SKM-1 treated with dmso at 0.1 percent for 144 hours (cell line): Measurements from ENCODE around the gene RXRA.

Source experiments
- DNase-seq: peaks from one replicate; lab custom pipeline; 2025; ENCODE audit not compliant: unreplicated experiment; lab: John Stamatoyannopoulos, UW

Gene RXRA

DNA sequence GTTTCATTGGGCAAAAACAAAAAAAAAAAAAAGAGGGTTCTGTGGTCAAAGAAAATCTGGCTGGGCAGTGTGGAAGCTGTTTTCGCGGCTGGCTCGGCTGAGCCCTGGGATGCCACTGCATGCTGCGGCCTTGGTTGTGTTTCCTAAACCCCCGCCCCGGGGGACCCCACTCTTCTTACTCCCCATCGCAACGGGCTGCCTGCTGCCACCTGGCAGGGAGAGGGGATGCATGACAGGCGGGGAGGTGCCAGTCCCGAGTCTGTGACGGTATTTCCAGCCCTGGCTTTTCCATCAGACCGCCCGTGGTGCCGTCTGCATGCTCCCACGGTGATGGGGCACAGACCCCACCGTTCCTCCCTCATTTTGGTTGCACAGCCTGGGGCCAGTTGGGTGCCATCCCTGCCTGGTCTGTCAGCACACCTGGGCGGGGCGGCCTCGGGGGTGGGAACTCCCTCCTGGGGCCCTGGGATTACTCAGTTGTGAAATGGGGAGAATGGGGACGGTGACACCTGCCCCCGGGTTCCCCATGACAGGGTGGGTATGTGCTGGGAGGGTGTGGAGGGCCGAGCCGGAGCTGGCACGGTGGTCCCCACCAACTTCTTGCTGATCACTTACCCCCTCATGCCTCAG, 101.0 kb downstream of the RXRA start:
- no peak for DNase-seq

DNA sequence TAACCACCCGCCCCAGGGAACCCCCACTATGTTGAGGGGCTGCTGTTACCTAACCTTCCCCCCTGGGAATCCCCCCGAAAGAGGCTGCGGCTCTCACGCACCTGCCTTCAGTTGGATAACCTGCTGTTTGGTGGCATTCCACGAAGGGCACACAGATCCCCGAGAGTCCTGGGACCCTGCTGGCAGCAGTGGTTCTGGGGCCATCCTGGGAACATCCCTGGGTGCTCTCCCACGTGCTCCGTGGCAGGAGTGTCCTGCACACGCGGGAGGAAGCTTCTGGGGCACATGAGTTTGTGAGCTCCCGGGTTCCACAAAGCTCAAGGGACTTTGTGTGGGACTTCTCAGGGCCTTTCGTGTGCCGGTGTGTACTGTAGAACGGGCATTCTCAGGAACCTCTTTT, 102.3 kb downstream of the RXRA start:
- no peak for DNase-seq

DNA sequence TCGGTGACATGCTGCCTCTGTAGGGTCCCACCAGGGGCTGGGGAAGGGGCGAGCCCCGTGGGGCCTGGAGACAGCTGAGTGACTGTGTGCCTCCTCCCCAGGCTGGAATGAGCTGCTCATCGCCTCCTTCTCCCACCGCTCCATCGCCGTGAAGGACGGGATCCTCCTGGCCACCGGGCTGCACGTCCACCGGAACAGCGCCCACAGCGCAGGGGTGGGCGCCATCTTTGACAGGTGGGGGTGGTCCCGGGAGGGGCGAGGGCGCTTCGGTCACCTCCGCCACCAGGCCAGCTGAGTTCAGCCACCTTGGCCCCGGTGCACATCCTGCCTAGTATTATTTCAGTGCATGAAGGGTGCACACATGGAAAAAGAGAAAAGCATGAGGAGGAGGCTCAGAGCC, 102.8 kb downstream of the RXRA start:
- no peak for DNase-seq

DNA sequence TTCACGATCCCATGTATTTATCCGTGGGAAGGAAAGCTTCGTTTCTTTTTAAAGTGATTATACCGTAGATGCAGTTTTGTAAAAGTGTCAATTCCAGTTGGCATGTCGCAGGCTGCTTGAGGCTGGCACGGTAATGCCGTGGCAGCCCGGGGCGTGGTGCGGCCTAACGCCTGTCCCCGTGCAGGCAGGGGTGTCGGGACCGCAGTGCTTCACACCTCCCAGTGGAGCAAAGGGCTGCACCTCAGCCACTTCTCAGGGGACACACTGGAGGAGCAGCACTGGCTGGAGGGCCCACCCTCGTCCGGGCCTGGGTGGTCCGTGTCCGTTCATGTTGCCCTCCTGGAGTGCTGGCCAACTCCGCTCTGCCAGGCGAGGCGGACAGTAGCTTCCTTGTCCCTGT, 103.2 kb downstream of the RXRA start:
- no peak for DNase-seq

DNA sequence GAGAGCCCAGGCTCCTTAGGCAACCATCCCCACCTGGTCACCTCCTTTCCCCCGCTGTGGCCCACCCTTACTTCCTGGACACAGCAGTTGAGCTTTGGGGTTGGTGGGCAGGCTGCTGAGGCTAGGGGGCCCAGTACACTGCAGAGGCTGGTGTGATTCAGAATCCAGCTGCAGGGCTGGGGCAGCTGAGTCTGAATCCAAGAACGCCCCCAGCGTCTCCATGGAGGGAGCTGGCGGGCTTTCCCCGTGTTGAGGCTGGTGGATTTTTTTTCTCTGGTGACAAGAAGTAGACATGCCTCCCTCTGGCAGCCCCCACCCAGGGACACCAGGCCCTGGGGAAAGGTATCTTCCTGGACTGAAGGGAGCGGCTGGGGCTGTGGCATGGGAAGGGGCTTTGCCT, 104.8 kb downstream of the RXRA start:
- DNase-seq, result no peak

DNA sequence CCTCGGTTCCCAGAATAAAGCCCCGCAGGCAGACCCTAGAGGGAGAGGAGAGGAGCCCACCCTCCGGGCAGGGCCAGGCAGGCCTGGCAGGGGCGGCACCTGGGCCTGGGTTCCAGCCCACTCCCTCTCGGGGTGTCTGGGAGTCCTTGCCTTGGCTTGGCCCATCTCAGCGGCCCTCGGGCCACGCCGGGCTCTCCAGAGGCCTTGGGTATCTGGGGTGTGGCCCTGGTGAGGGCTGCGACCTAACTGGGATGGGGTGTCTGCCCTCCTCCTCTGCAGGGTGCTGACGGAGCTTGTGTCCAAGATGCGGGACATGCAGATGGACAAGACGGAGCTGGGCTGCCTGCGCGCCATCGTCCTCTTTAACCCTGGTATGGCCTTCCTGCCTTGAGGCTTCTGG, 105.4 kb downstream of the RXRA start:
- no peak for DNase-seq

DNA sequence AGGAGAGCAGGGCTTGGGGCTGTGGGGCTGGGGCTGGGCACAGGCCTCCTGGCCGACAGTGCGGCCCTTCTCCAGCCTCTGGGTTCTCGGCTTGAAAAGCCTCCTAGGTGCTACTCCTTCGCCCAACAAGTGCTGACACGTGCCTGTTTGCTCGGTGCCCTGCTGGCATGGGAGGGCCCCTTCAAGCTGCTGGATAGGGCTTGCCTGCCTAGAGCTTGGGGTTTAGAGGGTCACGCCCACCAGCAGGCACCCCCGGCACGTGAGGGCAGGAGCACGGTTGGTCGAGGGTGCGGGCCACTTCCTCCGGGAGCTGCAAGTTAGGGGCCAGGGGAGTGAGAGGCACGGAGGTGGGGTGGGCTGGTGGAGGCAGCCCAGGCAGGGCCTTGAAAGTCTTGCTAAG, 106.2 kb downstream of the RXRA start:
- no peak for DNase-seq

DNA sequence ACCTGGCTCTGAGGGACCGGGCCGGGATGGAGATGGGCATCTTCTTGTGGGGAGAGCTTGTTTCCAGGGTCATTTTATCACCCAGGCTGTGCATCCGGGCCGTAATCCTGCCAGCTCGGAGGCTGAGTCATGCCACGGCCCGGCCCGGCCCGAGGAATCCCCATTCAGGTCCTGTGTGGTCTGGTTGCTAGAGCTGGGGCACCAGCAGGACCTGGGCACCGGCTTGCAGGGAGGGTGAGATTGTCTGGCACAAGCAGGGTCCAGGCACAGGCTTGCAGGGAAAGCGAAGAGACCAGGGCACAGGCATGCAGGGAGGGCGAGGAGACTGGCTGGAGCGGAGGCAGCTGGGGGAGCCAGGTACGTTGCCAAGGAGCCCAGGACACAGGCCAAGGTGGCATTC, 106.8 kb downstream of the RXRA start:
- no peak for DNase-seq

DNA sequence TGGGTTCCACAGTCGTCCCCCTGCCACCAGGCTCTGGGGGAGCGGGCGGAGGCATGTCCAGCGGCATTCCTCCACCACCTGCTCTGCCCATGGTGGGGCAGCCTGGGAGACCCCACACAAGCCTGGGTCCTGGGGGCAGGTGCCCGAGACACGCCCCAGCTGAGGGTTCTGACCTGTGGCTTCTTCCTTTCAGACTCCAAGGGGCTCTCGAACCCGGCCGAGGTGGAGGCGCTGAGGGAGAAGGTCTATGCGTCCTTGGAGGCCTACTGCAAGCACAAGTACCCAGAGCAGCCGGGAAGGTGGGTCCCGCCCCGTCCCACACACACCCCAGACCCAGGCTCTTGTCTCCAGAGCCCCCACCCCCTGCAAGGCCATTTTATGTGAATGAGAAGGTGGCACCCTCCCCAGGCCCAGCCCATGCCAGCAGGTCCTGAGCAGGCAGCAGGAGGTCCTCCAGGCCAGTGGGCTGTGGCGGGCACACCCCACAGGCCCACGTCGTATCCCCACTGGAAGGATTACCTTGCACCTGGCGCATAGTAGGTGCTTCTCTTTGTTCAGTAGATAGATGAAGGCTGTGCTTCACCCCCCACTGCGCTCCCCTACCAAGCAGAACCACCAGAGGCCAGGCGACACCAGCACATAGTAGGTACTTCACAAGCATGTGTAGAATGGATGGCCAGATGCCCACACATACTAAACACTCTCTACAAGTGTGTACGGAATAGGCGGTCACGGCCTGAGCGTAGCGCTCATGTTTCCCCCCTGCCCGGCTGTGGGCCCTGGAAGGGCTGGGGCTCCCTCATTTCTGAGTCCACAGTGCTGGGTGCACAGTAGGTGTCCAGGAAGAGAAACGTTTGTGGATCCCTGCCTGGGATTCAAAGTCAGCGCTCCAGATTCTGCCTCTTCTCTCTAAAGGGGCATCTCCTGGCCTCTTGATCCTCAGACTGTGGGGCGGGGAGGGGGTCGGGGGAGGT, 107.9 kb downstream of the RXRA start:
- DNase-seq, result no peak

DNA sequence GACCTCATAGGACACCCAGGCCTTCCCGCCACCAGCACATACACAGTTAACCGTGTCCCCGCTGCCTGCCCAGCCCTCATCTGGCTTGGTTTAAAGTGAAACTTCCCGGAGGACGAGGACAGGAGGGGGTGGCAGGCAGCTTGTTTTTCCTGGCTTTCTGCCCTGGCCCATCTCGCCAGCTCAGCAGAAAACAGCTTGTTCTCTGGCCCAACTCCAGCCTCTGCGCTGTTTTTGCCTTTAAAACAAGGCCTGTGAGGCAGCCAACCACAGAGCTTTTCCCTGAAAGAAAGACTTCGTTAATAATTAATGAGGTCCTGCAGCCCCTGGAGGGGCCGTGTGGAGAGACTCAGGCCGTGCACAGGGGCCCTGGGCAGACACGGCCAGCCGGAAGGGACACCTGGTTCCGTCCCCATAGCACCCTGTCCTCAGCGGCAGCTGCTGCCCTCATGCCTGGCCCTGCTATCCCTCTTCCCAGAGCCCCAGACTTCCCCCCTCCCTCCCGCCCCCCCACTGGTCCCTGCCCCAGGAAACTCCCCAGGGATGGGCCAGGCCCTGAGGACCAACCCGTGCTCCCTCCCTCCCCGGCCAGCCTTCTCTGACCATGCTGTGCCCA, 108.7 kb downstream of the RXRA start:
- DNase-seq, result no peak

DNA sequence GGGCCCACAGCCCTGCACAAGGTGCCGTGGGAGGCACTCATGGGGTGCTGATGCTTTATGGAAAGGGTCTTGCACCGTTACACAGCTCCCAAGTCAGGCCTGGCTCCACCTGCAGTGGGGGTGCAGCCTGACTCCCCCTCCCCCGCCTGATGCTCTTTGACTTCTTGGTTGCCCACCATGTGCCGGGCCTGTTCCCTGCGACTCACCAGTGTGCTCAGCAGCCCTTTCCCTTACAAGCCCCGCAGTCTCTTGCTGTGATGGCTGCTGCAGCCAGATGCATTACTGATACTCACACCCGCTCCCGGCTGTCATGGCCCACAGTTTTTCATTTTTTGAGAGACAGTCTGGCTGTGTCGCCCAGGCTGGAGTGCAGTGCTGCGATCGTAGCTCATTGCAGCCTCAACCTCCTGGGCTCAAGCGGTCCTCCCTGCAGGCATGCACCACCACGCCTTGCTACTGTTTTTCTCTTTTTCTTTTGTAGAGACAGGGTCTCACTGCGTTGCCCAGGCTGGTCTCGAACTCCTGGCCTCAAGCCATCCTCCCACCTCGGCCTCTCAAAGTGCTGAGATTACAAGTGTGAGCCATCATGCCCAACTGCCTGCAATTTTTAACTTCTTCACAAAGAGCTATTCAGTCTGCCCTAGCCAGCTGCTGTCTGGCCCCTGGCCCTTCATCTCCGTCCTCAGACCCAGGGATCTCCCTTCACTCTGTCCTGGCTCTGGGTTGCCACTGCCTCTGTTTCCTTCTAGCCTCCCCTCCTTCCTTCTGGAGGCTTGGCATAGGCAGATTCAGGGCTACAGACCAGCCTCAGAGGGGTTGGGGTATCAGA, 109.5 kb downstream of the RXRA start:
- no peak for DNase-seq

DNA sequence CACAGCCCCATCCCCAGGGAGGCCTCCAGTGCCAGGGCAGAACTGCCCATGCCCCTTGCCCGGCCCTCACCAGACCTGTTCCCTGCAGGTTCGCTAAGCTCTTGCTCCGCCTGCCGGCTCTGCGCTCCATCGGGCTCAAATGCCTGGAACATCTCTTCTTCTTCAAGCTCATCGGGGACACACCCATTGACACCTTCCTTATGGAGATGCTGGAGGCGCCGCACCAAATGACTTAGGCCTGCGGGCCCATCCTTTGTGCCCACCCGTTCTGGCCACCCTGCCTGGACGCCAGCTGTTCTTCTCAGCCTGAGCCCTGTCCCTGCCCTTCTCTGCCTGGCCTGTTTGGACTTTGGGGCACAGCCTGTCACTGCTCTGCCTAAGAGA, 110.1 kb downstream of the RXRA start:
- no peak for DNase-seq

DNA sequence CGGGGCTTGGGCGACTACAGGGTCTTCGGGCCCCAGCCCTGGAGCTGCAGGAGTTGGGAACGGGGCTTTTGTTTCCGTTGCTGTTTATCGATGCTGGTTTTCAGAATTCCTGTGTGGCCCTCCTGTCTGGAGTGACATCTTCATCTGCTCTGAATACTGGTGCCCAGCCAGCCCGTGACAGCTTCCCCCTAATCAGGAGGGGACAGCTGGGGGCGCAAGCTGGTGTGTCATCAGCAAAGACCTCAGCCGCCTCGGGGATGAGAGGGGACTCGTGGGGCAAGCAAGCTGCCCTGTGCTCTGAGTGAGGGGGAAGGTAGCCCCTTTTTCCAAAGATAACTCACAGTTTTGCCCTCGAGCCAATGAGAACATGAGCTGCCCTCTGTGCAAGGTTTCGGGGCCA, 110.7 kb downstream of the RXRA start:
- no peak for DNase-seq

DNA sequence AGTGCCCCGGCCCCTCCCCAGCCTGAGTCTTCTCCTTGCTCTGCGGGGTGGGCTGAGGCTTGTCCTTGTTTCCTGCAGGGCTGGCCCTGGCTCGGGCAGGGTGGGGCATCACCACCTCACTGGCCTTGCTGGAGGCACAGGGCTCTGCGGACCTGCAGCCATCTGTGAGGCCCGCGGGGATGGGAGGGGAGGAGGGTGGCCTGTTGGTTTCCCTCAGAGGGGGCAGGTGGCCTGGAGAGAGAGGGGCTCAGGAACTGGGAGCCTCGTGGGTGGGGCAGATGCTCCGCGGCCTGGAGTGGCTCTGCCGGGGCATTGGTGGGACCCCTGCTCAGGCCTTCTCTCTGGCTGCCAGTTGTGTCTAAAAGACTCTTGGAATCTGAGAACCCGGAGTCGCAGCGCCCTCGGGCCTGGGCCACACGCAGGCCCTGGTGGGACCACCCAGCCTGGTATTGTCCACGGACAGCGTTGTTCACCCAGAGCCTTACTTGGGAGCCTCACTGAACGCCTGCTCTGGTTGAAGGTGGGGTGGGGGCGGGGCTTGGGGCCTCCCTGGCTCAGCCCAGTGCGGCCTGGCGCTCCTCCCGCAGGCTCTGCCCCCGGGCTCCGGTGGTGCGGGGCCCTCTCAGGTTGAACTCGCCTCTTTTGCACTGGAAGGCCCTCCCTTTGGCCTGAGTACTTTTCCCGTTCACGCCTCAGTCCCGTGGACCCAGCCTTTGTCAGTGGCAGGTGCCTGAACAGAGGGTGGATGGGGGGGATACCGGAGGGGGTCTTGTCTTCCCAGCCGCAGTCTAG, 111.3 kb downstream of the RXRA start:
- no peak for DNase-seq

DNA sequence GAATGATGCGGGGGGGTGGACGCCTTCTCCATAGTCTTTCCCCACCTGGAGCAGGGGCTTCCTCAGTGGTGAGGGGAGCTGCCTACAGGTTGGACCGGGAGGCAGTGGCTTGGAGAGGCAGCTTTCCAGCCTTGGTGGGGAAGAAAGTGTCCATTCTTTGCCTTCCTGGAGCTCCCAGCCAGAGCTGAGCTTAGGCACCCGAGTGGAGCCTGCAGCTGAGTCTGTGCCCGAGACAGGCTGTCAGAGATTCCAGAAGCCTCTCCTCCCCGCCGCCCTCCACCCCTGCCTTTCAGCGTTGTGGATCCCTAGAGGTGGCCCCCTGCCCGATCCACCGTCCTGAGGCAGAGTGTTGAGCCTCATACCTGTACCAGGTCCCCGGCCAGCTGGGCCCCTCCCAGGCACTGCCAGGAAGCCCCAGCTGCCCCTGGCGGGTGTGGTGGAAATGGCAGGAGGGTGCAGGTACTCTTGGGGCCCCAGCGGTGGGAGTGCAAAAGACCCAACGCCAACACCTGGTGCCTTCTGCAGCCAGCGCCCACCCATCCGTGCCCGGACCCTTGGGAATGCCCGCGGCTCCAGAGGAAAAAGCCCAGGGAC, 112.0 kb downstream of the RXRA start:
- DNase-seq, result no peak

DNA sequence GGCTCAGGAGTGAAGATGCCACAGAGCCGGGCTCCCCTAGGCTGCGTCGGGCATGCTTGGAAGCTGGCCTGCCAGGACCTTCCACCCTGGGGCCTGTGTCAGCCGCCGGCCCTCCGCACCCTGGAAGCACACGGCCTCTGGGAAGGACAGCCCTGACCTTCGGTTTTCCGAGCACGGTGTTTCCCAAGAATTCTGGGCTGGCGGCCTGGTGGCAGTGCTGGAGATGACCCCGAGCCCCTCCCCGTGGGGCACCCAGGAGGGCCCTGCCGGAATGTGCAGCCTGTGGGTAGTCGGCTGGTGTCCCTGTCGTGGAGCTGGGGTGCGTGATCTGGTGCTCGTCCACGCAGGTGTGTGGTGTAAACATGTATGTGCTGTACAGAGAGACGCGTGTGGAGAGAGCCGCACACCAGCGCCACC, 113.1 kb downstream of the RXRA start:
- no peak for DNase-seq

DNA sequence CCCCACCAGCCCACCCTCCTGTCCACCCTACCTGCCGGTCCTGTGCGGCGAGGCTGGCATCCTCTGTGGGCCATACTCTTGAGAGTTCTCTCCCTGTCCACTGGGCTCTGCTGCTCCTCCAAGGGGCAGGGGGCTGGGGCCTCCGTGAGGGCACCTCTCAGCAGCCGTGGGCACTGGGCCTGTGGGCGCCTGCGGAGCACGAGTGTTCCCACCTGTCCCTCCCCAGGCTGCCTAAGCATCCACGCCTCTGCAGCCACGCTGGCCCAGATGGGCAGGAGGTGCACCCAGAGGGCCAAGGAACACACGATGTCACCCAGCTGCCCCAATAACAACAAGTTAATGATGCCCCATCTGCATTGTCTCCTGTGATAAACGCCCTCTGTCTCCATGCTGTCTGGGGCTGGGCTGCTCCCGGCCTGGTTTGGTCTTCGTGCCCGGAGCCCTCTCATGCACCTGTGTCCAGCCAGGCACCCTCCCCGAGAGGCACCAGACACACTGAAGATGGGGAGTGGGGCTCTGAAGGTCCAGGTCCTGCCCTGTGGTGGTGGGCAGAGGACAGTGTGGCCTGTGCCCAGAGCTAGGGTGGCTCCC, 114.5 kb downstream of the RXRA start:
- DNase-seq, result no peak

DNA sequence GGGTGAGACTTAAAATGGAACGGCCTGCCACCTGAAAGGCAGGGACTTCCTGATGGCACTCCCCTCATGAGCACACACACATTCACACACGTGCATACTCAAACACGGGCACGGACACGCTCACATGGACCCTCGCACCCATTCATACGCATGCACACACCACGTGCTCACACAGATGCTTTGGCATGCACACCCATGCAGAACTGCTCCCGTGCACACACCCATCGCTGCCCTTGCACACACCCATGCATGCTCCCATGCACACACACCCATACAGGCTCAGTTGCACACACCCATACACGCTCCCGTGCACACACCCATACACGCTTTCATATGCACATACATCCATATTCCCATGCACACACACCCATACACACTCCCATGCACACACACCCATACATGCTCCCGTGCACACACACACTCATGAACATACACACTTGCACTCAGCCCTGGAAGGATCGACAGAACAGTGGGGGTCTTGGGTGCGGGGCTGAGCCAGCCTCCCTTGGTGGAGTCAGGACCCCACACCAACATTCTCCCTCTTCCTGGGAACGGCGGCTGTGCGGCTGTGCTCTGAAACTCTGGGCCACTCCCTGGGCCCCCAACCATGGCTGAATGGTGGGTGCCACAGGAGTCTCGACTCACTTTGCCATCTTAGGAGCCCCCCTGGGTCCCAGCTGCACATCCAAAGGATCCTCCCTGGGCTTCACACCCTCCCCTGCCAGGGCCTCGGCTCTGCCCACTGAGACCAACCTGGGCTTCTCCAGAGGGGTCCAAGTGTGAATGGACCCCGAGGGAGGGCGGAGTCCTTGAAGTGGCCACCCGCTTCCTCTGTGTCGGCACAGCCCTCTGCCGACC, 115.2 kb downstream of the RXRA start:
- DNase-seq, result no peak

DNA sequence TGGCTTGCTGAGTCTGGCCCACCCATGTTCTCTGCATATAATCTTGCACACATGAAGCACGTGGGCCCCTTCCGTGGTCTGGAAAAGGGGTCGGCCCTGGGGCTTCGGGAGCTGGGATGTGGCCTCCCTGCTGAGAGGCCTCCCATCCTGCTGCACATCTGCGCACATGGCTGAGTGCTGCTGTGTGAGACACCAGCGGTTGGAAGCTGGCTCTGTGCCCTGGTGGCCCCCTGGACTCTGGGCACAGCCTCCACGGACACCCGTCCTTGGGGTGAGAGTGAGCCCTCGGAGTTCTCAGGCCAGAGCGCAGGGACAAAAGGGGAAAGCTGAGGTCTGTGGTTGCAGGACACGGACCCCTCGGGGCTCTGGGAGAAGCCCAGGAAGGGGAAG, 115.8 kb downstream of the RXRA start:
- DNase-seq, result no peak
